GM18511 (cell line): ENCODE measurements around the gene SRCAP.
"Not testable (repeated sequence)": the region's sequence is repeated elsewhere in the genome, so short reads cannot be mapped to it uniquely, and the experiment has no call there.

Source experiments
- ATAC-seq: cut with Tn5 transposase; IDR thresholded peaks from one replicate; pipeline ENCODE4 v1.9.1; 2021; ENCODE audit warnings: mild to moderate bottlenecking, moderate library complexity; ENCODE audit not compliant: unreplicated experiment

Gene SRCAP

GRCh38 chr16:30697264-30698138 lies 1.5 kb upstream of the SRCAP start:
- ATAC-seq: peak; percentile 85

GRCh38 chr16:30698139-30698815 lies 694 bp upstream of the SRCAP start:
- ATAC-seq: peak; percentile 75

DNA sequence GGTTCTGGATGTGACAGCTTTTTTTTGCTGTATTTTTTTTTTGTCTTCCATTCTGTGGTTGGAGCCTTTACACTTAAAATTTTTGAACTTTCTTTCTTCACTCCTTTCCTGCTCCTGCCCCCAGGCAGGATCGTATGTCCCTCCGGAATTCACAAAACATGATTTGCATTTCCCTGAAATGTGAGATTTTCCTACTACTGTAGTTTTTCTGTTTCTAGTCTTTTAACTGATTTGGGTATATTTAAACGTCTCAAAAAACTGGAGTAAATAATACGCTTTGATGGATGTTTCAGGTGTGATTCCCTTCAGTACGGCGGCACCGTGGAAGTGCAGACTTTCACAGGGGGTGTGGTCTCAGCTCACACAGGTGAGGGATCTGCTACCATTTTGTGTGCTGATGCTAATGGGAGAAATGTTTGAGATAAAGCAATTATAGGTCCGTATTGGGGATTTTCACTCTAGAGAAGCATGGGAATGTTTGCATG lies 686 bp downstream of the SRCAP start:
- no peak for ATAC-seq

GRCh38 chr16:30700491-30700890 lies 1.5 kb downstream of the SRCAP start:
- no peak for ATAC-seq

GRCh38 chr16:30700971-30701370 lies 2.0 kb downstream of the SRCAP start:
- no peak for ATAC-seq

GRCh38 chr16:30703071-30703470 lies 4.1 kb downstream of the SRCAP start:
- not testable (repeated sequence) for ATAC-seq

DNA sequence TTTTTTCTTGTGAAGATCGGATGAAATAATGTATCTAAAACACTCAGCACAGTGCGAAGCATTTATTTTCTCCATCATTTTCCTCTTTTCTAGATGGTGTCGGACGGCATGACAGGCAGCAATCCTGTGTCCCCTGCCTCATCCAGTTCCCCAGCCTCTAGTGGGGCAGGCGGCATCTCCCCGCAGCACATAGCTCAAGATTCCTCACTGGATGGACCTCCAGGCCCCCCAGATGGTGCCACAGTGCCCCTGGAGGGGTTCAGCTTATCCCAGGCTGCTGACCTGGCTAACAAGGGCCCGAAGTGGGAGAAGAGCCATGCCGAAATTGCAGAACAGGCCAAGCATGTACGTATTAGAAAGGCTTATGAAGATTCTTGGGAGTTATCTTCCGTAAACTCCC lies 5.0 kb downstream of the SRCAP start:
- no peak for ATAC-seq

- ATAC-seq: no peak
Observed at GRCh38 chr16:30706046-30706445, 7.1 kb downstream of the SRCAP start.

DNA sequence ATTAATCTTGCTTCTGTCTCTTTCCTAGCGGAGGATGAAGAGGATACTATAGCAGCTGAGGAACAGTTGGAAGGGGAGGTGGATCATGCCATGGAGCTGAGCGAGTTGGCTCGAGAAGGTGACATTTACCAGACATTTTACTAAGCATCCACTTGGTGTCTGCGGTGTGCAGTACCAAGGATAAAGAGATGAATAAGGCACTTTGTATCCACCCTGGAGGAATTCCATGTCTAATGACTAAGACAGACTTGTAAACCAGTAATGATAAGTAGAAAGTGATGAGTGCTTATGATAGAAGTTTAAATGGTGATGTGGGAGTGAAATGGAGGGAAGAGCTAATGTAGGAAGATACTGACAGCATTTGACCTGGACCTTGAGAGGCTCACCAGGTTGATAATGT lies 12.0 kb downstream of the SRCAP start:
- no peak for ATAC-seq

DNA sequence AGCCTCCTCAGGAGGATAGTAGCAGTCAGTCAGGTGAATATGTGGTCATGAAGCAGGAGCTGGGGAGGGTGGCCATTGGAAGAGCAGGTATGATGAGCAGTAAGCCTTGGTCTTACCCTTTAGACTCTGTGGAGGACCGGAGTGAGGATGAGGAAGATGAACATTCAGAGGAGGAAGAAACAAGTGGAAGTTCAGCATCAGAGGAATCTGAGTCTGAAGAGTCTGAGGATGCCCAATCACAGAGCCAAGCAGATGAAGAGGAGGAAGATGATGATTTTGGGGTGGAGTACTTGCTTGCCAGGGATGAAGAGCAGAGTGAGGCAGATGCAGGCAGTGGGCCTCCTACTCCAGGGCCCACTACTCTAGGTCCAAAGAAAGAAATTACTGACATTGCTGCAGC lies 12.7 kb downstream of the SRCAP start:
- no peak for ATAC-seq

- ATAC-seq: no peak
Observed at GRCh38 chr16:30715750-30716445, 16.9 kb downstream of the SRCAP start.

DNA sequence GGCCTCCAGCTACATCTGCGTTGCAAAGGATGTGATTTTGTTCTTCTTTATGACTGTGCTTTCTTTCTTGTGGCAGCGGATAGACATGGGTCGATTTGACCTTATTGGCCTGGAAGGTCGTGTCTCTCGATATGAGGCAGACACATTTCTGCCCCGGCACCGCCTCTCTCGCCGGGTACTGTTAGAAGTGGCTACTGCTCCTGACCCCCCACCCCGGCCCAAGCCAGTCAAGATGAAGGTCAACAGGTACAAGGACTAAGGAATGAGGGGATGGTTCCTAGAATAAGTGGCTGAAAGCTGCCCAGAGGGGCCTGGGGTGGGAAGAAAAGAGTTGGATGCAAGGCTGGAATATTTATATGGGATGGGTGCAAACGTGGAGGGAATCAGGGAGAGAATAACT lies 21.1 kb downstream of the SRCAP start:
- ATAC-seq: no peak

- no peak for ATAC-seq
Observed at GRCh38 chr16:30720694-30721093, 21.7 kb downstream of the SRCAP start.

DNA sequence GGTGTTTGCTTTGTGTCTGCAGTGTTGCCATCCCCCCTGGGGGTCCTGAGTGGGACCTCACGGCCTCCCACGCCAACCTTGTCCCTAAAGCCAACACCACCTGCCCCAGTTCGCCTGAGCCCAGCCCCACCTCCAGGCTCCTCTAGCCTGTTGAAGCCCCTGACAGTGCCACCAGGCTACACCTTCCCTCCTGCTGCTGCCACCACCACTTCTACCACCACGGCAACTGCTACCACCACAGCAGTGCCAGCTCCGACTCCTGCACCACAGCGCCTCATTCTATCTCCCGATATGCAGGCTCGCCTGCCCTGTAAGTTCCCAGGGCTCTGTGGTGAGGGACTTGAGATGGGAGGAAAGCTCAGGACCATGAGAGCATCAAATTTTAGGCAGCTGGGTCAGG lies 22.2 kb downstream of the SRCAP start:
- no peak for ATAC-seq

DNA sequence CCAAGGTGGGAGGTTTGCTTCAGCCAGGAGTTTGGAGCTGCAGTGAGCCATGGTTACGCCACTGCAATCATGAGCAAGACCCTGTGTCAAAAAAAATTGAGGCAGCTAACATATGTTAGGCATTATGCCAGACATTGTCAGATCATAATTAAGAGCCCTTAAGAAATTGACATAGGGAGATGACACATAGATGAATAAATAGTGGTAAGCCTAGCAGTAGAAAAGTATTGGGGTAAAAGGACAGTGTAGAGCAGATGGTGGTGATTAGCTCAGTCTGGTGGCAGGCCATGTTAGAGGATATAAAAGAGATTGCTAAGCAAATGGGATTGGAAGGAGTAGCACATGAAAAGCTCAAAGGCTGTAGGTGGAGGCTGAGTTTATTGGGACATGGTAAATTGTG lies 22.6 kb downstream of the SRCAP start:
- no peak for ATAC-seq

- ATAC-seq: no peak
Observed at GRCh38 chr16:30722443-30722842, 23.5 kb downstream of the SRCAP start.

GRCh38 chr16:30722916-30723315 lies 23.9 kb downstream of the SRCAP start:
- ATAC-seq: no peak

- no peak for ATAC-seq
Observed at GRCh38 chr16:30723725-30724355, 24.9 kb downstream of the SRCAP start.

GRCh38 chr16:30724641-30725417 lies 25.9 kb downstream of the SRCAP start:
- no peak for ATAC-seq

GRCh38 chr16:30725418-30725792 lies 26.4 kb downstream of the SRCAP start:
- ATAC-seq: no peak
